GM12891 (cell line): Measurements from ENCODE around the gene ATP6V1B1.
A peak's percentile ranks its signal among the peaks of the same experiment; 100 is the strongest.

ENCODE experiments used
- DNase-seq: peaks from one replicate; pipeline ENCODE4 v3.0.0; 2011; ENCODE audit warnings: low spot score; ENCODE audit not compliant: insufficient read length
- FAIRE-seq: peaks from 2 replicates; lab custom pipeline; 2011; peaks lifted over from hg19 to GRCh38; lab: Jason Lieb, UNC
- PAX5 ChIP-seq: IDR thresholded peaks from 2 replicates; pipeline ENCODE4 v1.6.1; 2011; ENCODE audit warnings: low read length, moderate library complexity, mild to moderate bottlenecking; ENCODE audit not compliant: insufficient read depth, severe bottlenecking
- POLR2A ChIP-seq: IDR thresholded peaks from 2 replicates; pipeline ENCODE4 v1.6.1; 2011; ENCODE audit warnings: low read depth, low read length, control low read depth
- POLR2AphosphoS5 ChIP-seq: IDR thresholded peaks from 2 replicates; pipeline ENCODE4 v1.6.1; 2011; ENCODE audit warnings: low read depth, low read length, control low read depth
- POU2F2 ChIP-seq: IDR thresholded peaks from 2 replicates; pipeline ENCODE4 v1.6.1; 2011; ENCODE audit warnings: low read depth, mild to moderate bottlenecking, control low read depth, low read length, moderate library complexity
- SPI1 ChIP-seq: IDR thresholded peaks from 2 replicates; pipeline ENCODE4 v1.6.1; 2011; ENCODE audit warnings: low read depth, low read length, control low read depth
- TAF1 ChIP-seq: IDR thresholded peaks from 2 replicates; pipeline ENCODE4 v1.6.1; 2011; ENCODE audit warnings: low read depth, low read length, control low read depth

The ATP6V1B1 gene

GRCh38 chr2:70905443-70906421 lies 30.0 kb upstream of the ATP6V1B1 start:
- TF ChIP-seq POLR2A = no peak
- no peak for TF ChIP-seq SPI1
- no peak for TF ChIP-seq PAX5
- DNase-seq (no peak), FAIRE-seq (no peak)

GRCh38 chr2:70906439-70907005 lies 29.2 kb upstream of the ATP6V1B1 start:
- DNase-seq = no peak
- TF ChIP-seq POLR2A (no peak), POLR2AphosphoS5 (no peak), TAF1 (no peak), SPI1 (no peak), PAX5 (no peak), POU2F2 (no peak)
- FAIRE-seq = no peak

GRCh38 chr2:70907130-70908057 lies 28.3 kb upstream of the ATP6V1B1 start:
- DNase-seq = no peak
- TF ChIP-seq POLR2AphosphoS5 (no peak), SPI1 (no peak), TAF1 (no peak), POU2F2 (no peak), POLR2A (no peak), PAX5 (no peak)

GRCh38 chr2:70916291-70916690 lies 19.4 kb upstream of the ATP6V1B1 start:
- DNase-seq = no peak
- FAIRE-seq = no peak
- no peak for TF ChIP-seq POLR2AphosphoS5
- TF ChIP-seq TAF1 = no peak
- TF ChIP-seq PAX5 = no peak
- no peak for TF ChIP-seq POU2F2
- no peak for TF ChIP-seq SPI1
- no peak for TF ChIP-seq POLR2A

More at GRCh38 chr2:70907130-70908057, 28.3 kb upstream of the ATP6V1B1 start:
- FAIRE-seq = no peak

GRCh38 chr2:70918016-70918415 lies 17.7 kb upstream of the ATP6V1B1 start:
- no peak for DNase-seq

GRCh38 chr2:70919672-70920366 lies 15.9 kb upstream of the ATP6V1B1 start:
- DNase-seq (peak; percentile 60), FAIRE-seq (peak; percentile 60)
- no peak for TF ChIP-seq SPI1
- no peak for TF ChIP-seq POU2F2
- no peak for TF ChIP-seq POLR2A
- no peak for TF ChIP-seq POLR2AphosphoS5
- TF ChIP-seq TAF1 = no peak
- no peak for TF ChIP-seq PAX5

More at GRCh38 chr2:70918016-70918415, 17.7 kb upstream of the ATP6V1B1 start:
- FAIRE-seq = no peak
- TF ChIP-seq POLR2A (no peak), TAF1 (no peak), POLR2AphosphoS5 (no peak), POU2F2 (no peak), PAX5 (no peak), SPI1 (no peak)

GRCh38 chr2:70920367-70920715 lies 15.4 kb upstream of the ATP6V1B1 start:
- FAIRE-seq = no peak
- TF ChIP-seq SPI1 = no peak
- no peak for TF ChIP-seq POLR2A
- TF ChIP-seq PAX5 = no peak
- TF ChIP-seq POU2F2 = no peak

GRCh38 chr2:70921031-70921430 lies 14.7 kb upstream of the ATP6V1B1 start:
- FAIRE-seq (no peak), DNase-seq (no peak)
- TF ChIP-seq POU2F2 (no peak), SPI1 (no peak), POLR2AphosphoS5 (no peak), PAX5 (no peak), TAF1 (no peak), POLR2A (no peak)

More at GRCh38 chr2:70920367-70920715, 15.4 kb upstream of the ATP6V1B1 start:
- DNase-seq = no peak

- no peak for DNase-seq
- TF ChIP-seq PAX5 (no peak), SPI1 (no peak), POU2F2 (no peak), POLR2A (no peak), POLR2AphosphoS5 (no peak), TAF1 (no peak)
- FAIRE-seq = no peak
Measured at GRCh38 chr2:70921839-70922234, 13.9 kb upstream of the ATP6V1B1 start.
